Skin epidermis (tissue), 12 donors: Measurements from ENCODE around the gene DCLRE1C.
A peak's percentile ranks its signal among the peaks of the same experiment; 100 is the strongest.
"Not testable (repeated sequence)": the region's sequence is repeated elsewhere in the genome, so short reads cannot be mapped to it uniquely, and the experiment has no call there.

Experiments
- H3K27ac ChIP-seq, 21 experiments: fragments of 200-600 bp; sonication (generic) in 11 of 21; one replicate each; pipeline ENCODE4 v1.5.0; 2020; ENCODE audit warnings: mild to moderate bottlenecking in 3 of 21, inconsistent platforms in 2 of 21, moderate library complexity in 2 of 21
- H3K4me3 ChIP-seq, 7 experiments: fragments of 200-600 bp; sonication (generic) in 2 of 7; one replicate each; pipeline ENCODE4 v1.5.0; 2020; ENCODE audit warnings: inconsistent platforms in 2 of 7, mild to moderate bottlenecking in 2 of 7, moderate library complexity in 1 of 7

The DCLRE1C gene

DNA sequence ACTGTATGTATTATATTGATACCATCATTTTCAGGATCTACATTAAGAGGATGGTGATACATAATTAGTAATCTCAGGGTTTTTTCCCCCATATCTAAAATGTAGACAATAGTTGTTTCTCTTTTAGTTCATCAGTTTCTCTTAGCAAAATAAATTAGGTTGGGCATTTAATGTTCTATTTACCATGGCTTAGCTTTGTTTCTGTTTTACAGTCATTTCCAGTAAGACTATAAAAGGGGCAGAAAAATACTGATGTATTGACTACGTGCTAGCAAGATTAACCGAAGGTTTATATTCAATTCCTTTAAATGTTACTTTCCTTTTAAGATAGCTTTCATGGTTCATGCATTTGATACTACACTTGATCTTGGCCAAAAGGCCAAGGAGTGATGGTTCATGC, 49.0 kb downstream of the DCLRE1C start:
- Histone ChIP-seq H3K27ac (no peak overlapping the region), H3K4me3 (no peak overlapping the region)

DNA sequence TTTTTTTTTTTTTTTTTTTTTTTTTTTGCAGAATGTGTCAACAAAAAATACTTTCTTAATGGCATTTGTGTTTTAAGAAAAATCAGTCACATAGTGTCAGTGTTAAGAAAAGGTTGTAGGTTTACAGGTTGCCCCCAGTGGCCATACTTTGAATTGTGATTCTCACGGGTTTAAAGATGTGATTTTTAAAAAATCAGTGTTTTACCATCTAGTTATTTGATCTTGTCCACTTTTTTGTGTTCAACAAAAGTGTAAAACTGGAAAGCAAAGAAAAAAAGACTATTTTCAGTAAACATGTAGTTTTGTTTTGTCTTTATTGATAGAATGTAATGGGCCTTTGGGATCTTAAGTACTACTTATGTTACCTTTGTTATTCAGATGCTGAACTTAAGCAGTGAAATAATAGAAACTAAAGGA, 49.6 kb downstream of the DCLRE1C start:
- no peak overlapping the region for H3K4me3 ChIP-seq

DNA sequence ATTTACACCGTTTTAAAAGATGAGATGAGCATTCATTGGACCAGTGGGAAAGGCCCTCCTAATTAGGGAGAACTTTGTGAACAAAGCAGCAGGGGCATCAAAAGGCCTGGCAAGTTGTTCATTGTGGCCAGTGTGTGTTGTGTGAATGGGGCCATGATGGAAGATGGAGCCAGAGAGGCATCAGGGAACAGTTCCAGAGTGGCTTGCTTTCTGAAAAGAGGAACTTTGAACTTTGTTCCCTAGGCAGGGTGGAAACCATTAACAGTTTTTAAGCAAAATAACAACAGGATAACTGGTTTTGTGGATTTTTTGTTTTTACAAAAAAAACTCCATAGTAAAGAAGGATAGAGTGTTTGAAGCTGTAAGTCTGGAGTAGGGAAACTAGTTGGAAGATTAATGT, 62.7 kb downstream of the DCLRE1C start:
- H3K4me3 ChIP-seq: no peak overlapping the region
- H3K27ac ChIP-seq: no peak overlapping the region

More for the DNA sequence above, 49.6 kb downstream of the DCLRE1C start:
- no peak overlapping the region for H3K27ac ChIP-seq

DNA sequence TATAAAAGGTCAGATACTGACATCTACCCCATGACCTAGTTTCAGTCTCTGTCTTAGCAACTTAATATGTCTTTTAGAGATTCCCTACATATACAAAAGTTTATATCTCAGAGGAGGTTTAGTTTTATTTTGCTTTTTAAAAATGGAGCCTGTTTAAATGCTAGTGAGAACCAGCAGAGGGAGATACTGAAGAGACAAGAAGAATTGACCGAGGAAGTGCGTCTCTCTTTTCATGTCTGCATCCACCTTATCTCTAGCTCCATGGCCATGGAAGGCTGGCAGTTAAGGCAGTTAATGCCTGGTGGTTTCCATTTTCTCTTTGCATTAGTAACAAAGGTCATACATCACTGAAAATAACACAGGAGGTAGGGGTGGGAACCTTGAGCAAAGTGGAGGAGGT, 64.6 kb downstream of the DCLRE1C start:
- H3K27ac ChIP-seq: no peak overlapping the region
- no peak overlapping the region for H3K4me3 ChIP-seq

DNA sequence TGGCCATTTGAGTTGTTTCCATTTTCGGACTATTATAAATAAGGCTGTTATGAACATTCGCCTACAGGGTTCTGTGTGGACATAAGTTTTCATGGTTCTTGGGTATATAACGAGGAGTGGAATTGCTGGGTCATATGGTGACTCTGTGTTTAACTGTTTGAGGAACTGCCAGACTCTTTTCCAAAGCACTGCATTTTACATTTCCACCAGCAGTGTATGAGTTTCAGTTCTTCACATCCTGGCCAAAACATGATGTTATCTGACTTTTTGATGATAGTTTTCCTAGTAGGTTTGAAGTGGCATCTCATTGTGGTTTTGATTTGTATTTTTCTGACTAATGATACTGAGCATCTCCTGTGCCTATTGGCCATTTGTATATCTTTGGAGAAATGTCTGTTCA, 69.8 kb downstream of the DCLRE1C start:
- H3K27ac ChIP-seq: no peak overlapping the region

DNA sequence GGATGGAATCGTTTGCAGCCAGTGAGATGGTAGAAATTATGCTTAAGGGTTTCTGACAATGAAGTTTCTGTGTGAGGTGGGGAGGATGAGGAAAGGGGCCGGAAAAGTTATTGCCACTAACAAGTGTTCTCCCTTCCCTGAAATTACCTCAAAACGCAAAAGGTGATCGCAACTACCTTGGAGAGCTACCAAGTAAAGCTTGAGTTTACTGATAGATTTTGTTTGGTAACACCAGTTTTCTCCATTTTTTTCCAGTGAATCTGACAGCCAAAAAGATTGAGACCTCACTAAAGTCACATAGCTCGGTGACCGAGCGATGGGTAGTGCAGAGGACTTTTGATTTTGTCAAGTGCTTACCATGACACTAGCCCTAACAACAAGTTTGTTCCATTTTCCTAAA, 73.7 kb downstream of the DCLRE1C start:
- peak overlapping the region in 2 of 7 experiments; percentile 96 to 99 for H3K4me3 ChIP-seq
- H3K27ac ChIP-seq: no peak overlapping the region

More for the DNA sequence above, 69.8 kb downstream of the DCLRE1C start:
- no peak overlapping the region for H3K4me3 ChIP-seq

DNA sequence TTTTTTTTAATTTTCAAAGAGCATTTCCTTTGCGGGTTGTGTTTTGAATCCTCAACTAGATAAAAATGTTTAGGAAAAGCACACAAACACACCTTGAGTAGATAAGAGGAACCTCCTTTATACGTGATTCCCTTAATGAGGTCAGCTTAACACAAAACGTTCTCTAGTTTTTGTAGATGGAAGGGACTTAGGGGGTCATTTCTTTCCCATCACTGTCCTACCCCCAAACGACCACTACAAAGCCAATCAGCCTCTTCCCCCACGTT, 74.0 kb downstream of the DCLRE1C start:
- H3K27ac ChIP-seq: peak overlapping the region in 2 of 21 experiments; percentile 71 to 90
- H3K4me3 ChIP-seq: peak overlapping the region in 5 of 7 experiments; percentile 61 to 99 (median 95)

DNA sequence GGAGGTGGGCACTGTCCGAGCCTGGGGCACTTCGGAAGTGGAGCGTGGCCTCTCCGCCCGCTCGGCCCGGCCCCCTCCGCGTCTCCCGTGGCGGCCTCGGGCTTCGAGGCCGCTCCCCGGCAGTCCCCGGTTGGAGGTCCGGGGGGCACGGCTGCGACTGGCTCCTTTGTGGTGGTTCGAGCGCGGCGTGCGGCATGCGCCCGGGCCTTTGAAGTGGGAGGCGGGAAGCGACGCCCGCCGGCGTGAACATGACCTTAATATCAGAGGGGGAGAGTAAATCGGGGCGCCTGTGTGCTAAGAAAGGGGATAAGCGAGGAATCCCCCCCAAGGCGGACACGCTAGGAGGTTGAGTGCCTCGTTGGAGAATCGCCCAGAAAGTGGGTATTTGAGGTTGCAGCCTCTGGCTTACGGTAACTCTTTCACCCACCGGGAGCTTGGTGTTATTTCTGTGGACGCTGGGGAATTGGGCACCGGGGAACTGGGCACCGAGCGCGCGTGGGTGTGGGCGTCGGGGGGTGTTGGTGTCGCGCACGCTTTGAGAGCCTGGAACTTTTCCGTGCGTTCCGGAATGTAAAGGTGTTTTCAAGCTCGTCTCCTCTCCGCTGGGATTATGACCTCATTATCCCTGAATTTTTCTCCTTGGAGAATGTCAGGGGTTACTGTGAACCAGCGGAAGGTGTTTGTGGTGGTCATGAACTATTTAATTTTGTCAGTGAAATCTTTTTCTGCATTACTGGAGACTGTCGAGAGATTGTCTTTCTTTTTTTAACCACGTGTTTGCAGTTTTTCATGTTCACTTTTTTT, 74.6 kb downstream of the DCLRE1C start:
- Histone ChIP-seq H3K27ac (peak overlapping the region in 20 of 21 experiments; percentile 52 to 96 (median 90)), H3K4me3 (peak overlapping the region; percentile 61 to 99 (median 94))

DNA sequence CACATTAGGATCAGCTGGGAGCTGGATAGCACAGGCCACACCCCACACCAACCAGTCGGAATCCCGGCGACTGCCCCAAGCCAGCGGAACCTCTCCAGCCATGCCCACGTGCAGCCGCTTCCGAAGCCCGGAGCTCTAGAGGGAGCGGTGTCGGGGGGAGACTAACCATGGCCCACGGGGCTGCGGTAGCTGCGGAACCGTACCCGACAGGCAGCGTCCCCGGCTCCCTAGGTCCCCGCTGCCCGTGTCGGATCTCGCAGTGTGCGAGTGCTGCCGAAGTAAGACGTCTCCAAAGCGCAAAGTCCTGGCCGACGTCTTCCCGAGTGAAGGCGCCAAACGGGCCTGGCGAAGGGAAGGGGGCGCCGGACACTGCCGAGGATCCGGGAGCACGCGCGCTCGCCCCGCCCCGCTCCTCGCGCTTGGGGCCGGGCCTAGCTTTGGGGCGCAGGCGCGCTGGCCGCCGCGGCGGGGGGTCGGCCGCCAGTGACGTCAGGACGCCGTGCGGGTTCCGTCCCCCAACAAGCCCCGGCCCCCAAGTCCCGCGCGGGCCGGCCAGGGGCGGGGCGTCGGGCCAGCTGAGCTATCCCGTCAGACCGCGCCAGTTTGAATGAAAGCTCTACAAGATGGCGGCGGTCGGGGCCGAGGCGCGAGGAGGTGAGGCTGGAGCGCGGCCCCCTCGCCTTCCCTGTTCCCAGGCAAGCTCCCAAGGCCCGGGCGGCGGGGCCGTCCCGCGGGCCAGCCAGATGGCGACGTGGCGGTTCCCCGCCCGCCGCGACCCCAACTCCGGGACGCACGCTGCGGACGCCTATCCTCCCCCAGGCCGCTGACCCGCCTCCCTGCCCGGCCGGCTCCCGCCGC, 75.4 kb downstream of the DCLRE1C start, which contains the start of gene SUV39H2:
TSS of gene SUV39H2 (plus strand) at position 601 of the 858 bp plus-strand sequence. CDS start at position 624, 23 bp downstream.
- H3K27ac ChIP-seq: peak within 1 kb of the TSS; percentile 82 to 96 (median 90)
- H3K4me3 ChIP-seq: peak within 1 kb of the TSS; percentile 61 to 99 (median 94)

DNA sequence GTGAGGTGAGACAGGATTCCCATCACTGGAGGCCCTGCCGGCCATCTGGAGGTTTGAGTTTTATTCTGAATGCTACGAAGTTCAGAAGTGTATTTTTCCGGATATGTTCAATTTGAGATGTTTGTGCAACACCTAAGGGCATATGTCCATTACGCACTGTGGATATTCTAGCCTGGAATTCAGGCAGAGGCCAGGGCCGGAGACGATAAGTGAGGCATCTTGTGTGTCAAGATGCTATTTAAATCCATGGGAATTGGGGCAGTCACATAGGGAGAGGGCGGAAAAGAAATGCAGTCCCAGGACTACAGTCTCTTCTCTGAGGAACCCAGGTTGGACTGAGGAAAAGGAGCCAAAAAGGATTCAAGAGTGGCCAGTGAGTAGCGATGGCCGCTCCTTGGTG, 77.1 kb downstream of the DCLRE1C start:
- Histone ChIP-seq H3K27ac (peak overlapping the region in 1 of 21 experiments; percentile 90), H3K4me3 (no peak overlapping the region)

DNA sequence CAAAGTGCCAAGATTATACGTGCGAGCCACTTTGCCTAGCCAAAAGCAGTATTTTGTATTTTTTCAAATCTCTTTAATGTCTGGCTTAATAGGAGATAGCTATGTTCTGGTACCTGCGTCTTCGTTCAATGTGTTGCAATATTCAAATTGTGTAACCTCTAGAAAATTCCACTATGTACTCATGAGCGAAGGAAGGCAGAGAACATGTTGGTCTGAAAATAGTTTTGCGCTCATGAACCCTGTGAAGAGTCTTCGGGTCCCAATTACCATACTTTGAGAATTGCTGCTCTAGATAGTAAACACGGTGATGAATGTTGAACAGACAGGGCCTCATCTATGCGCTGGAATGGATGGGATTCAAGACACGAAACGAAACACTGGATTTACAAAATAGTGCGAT, 78.0 kb downstream of the DCLRE1C start:
- no peak overlapping the region for H3K27ac ChIP-seq

DNA sequence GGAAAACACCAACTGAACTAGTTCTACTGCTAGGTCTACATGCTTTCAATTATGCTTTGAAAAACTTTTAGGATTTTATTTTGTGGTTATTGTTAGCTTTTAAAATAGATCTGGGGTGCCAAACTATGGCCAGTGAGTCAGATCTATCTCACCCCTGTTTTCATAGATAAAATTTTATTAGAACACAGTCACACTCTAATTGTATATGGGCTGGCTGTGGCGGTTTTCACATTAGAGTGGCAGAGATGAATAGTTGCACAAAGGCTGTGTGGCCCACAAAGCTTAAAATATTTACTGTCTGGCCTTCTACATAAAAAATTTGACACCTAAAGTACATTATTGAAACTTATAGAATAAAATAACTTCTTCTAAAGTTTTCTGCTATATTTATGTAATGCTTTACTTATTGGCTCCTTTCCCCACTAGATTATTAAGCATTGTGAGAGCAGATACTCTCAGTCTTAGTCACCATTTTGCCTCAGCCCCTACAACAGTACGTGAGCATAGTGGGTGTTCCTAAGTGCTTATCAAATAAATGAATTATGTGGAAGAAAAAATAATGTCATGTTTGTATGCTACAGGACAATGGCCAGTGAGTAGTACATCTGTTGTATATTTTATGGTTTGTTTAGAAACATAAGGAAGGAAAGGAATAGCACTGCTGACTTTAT, 80.7 kb downstream of the DCLRE1C start:
- Histone ChIP-seq H3K4me3 (no peak overlapping the region), H3K27ac (peak overlapping the region in 1 of 21 experiments; percentile 16)

More for the DNA sequence above, 78.0 kb downstream of the DCLRE1C start:
- H3K4me3 ChIP-seq: no peak overlapping the region

DNA sequence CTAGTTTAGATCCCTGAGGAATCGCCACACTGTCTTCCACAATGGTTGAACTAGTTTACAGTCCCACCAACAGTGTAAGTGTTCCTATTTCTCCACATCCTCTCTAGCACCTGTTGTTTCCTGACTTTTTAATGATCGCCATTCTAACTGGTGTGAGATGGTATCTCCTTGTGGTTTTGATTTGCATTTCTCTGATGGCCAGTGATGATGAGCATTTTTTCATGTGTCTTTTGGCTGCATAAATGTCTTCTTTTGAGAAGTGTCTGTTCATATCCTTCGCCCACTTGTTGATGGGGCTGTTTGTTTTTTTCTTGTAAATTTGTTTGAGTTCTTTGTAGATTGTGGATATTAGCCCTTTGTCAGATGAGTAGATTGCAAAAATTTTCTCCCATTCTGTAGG, 89.0 kb downstream of the DCLRE1C start:
- H3K27ac ChIP-seq, H3K4me3 ChIP-seq: not testable (repeated sequence)

DNA sequence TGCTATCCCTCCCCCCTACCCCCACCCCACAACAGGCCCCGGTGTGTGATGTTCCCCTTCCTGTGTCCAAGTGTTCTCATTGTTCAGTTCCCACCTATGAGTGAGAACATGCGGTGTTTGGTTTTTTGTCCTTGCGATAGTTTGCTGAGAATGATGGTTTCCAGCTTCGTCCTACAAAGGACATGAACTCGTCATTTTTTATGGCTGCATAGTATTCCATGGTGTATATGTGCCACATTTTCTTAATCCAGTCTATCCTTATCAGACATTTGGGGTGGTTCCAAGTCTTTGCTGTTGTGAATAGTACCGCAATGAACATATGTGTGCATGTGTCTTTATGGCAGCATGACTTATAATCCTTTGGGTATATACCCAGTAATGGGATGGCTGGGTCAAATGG, 89.4 kb downstream of the DCLRE1C start:
- H3K4me3 ChIP-seq, H3K27ac ChIP-seq: not testable (repeated sequence)

DNA sequence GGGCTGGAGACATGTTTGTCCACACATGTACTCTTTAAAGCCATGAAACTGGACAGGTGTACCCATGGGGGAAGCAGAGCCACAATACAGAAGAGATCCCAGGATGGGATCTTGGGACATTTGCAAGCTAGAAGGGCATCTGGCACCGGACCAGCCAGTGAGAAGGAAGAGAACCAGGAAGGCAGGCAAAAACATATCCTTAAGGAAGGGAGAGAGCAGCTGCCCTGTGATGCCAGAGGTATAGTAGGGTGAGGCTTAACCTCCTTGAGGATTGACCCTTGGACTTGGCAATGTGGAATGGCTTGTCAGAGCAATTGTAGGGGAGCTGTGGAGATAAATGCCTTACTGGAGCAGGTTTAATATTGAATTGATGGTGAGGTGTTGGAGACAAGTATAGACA, 93.1 kb downstream of the DCLRE1C start:
- Histone ChIP-seq H3K27ac (no peak overlapping the region), H3K4me3 (no peak overlapping the region)

DNA sequence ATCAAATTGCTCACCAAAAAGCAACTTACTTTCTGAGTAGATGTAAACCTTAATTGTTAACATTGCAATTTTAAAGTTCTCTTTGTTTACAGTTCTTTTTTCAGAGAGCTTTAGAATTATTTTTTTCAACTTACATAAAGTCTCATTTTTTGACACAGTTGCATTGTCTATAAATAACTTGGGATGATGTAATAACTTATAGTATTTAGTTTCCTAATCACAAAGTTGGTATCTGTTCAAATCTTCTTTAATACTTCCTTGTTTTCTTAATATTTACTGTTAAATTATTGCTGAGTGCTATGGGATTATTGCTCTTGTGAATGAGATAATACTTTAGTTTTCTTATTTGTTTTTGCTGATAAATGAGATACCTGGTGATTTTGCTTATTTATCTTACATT, 94.1 kb downstream of the DCLRE1C start:
- H3K27ac ChIP-seq: no peak overlapping the region

DNA sequence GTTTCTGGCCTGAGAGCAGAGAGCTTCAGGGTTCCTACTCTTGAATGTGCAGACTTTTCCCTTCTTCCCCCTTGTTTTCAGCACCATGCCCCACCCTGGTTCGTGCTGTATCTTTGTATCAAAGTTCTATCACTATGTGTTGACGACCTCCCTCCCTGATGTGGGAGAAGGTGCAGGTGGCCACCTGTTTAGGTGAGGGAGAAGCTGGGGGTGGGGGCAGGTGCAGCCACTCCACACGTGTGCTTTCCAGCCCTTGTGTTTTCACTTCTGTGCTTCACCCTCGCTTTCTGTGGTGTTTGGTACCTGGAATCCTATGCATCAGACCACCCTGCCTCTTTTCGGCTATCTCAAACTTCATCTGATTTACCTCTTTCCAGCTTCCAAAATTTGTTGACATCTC, 94.9 kb downstream of the DCLRE1C start:
- no peak overlapping the region for H3K27ac ChIP-seq
- H3K4me3 ChIP-seq: no peak overlapping the region

More for the DNA sequence above, 94.1 kb downstream of the DCLRE1C start:
- no peak overlapping the region for H3K4me3 ChIP-seq

DNA sequence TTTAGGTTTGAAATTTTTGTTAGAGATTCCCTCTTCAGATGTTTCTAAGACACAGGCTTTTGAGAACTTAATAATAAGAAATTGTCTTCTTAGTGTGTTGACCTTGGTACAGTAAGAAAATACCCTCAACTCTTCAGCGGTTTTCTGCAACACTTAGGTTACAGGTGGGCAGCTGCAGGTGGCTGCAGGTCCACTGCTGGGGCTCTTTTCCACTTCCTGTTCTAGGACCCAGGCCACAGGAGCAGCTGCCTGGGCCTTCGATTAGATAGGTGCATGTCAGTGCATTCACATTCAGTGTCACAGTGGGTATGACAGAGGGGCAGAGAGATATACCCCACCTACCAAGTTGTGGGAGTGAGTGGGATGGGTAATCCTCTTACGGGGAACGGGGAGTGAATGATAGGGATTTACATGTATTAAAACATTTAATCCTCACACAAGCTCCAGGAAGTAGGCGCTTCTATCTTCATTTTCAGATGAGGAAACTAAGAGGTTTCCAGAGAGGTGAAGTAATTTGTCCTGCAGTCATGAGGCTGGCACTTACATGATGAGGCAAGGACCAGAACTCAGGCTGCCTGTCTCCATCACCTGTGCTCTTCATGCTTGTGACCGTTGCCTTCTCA, 95.4 kb downstream of the DCLRE1C start:
- Histone ChIP-seq H3K27ac (no peak overlapping the region), H3K4me3 (no peak overlapping the region)

DNA sequence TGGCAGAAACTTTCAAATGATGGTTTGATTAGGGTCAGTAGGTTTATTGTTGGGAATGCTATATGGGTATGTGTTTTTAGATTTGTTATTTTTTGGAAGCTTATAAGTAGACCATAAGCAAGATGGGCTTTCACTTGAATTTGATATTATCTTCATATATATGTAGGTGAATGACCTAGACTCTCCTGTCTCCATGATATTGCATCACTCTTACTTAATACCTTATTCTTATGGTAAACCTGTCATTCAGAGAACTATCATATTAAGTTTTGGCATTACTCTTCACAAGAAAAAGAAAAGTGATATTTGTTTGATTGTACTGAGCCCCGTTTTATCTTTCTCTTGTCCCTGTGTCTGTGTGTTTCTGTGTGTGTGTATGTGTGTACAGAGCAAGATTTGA, 98.4 kb downstream of the DCLRE1C start:
- H3K4me3 ChIP-seq: no peak overlapping the region
- no peak overlapping the region for H3K27ac ChIP-seq

DNA sequence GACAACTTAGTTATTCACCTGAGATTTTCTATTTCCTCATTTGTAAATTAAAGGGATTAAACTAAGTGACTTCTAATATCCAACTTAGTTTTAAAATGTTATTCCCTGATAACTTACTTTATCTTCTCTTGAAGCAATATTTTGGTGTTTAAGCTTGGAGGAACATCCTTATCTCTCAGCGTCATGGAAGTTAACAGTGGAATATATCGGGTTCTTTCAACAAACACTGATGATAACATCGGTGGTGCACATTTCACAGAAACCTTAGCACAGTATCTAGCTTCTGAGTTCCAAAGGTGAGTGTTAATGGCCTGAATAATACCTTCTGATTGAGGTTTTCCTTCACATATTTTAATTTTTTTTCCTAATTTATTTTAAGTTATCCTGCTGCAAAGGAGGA, 101.7 kb downstream of the DCLRE1C start:
- Histone ChIP-seq H3K27ac (no peak overlapping the region), H3K4me3 (no peak overlapping the region)
